ENCODE measurements around the gene DMKN. TPM values are rescaled to one million over a fixed set of nuclear protein-coding genes. Genes with fewer than 3 reads are reported as not detected.
A peak's percentile ranks its signal among the peaks of the same experiment; 100 is the strongest.
"Not testable (repeated sequence)": the region's sequence is repeated elsewhere in the genome, so short reads cannot be mapped to it uniquely, and the experiment has no call there.

DMKN gene
- total and polyA plus RNA-seq, 12 donors = 2.0 to 32.2 (median 8.0) TPM

DNA sequence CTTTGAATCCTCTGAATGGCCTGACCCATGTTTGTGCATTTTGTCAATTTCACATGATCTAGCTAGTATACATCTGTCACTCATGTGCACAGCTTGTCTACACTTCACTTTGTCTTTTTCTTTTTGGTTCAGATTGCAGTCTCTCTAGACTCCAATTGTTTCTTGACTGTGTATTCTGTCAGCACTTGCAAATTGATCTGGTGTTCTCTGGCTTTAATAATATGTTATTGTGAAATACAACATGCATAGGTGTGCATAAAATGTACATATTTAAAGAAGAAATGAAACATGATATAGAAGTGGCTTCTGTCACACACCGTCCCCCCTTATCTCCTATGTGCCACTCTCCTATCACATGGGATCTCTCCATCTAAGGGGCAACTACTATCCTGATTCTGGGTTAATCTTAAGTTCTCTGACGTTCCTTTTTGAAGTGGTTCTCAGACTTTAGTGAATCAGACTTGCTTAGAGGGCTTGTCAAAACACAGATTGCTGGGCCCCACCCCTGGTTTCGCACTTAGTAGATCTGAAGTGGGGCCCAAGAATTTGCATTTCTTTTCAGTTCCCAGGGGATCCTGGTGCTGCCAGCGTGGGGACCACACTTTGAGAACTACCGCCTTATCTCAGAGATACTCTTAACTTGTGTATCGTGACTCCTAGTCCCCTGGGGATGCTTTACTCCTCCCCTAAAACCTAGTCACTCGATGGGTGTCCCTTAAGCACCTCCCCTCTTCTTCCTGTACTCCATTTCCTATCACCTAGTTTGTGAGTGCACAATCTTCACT lies 29.0 kb downstream of the DMKN start:
- no peaks in the 10 kb centered on the region for H3K4me1 ChIP-seq
- WGBS, 2 donors = 52 to 53% methylated on average over 7 of the region's 7 CpGs
- H3K27me3 ChIP-seq = peaks cover 0 to 15% (median 10%) of the 10 kb centered on the region in 7 donors
- H3K27ac ChIP-seq = no peak overlapping the region
- H3K36me3 ChIP-seq = no peaks in the 10 kb centered on the region
- no peak overlapping the region for H3K4me3 ChIP-seq
- DNase-seq = no peak
- no peak for ATAC-seq
- TF ChIP-seq, protein P1, sequence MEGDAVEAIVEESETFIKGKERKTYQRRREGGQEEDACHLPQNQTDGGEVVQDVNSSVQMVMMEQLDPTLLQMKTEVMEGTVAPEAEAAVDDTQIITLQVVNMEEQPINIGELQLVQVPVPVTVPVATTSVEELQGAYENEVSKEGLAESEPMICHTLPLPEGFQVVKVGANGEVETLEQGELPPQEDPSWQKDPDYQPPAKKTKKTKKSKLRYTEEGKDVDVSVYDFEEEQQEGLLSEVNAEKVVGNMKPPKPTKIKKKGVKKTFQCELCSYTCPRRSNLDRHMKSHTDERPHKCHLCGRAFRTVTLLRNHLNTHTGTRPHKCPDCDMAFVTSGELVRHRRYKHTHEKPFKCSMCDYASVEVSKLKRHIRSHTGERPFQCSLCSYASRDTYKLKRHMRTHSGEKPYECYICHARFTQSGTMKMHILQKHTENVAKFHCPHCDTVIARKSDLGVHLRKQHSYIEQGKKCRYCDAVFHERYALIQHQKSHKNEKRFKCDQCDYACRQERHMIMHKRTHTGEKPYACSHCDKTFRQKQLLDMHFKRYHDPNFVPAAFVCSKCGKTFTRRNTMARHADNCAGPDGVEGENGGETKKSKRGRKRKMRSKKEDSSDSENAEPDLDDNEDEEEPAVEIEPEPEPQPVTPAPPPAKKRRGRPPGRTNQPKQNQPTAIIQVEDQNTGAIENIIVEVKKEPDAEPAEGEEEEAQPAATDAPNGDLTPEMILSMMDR (IDR thresholded peaks at IDR 0.05) = no peak
- H3K9me3 ChIP-seq = no peaks in the 10 kb centered on the region
- intact Hi-C loops (cut with DNase I) = no loop called here

DNA sequence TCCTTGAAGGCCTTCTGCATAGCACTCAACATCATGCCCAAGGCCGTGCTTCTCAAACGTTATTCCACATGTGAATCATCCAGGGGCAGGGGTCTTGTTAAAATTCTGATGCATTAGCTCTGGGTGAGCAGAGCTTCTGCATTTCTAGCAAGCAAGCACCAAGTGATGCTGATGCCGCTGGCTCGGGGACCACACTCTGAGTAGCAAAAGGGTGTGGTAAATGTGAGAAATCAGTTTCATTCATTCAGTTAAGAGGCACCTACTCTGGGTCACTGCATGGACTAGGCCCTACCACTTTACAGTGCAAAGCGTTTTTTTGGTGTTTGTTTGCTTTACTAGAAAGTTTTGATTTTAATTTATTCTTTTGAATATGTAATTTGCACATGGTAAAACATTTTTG lies 30.4 kb downstream of the DMKN start:
- intact Hi-C loops (cut with DNase I) = no loop called here
- Histone ChIP-seq H3K27ac (no peak overlapping the region), H3K4me3 (no peak overlapping the region), H3K36me3 (no peaks in the 10 kb centered on the region), H3K27me3 (peaks cover 0 to 7% (median 2%) of the 10 kb centered on the region in 7 donors), H3K9me3 (no peaks in the 10 kb centered on the region), H3K4me1 (no peaks in the 10 kb centered on the region)
- TF ChIP-seq, protein P1 (IDR thresholded peaks at IDR 0.05) = no peak
- ATAC-seq (no peak), DNase-seq (no peak)
- 81 to 90% methylated on average over 5 of the region's 5 CpGs for WGBS, 2 donors

DNA sequence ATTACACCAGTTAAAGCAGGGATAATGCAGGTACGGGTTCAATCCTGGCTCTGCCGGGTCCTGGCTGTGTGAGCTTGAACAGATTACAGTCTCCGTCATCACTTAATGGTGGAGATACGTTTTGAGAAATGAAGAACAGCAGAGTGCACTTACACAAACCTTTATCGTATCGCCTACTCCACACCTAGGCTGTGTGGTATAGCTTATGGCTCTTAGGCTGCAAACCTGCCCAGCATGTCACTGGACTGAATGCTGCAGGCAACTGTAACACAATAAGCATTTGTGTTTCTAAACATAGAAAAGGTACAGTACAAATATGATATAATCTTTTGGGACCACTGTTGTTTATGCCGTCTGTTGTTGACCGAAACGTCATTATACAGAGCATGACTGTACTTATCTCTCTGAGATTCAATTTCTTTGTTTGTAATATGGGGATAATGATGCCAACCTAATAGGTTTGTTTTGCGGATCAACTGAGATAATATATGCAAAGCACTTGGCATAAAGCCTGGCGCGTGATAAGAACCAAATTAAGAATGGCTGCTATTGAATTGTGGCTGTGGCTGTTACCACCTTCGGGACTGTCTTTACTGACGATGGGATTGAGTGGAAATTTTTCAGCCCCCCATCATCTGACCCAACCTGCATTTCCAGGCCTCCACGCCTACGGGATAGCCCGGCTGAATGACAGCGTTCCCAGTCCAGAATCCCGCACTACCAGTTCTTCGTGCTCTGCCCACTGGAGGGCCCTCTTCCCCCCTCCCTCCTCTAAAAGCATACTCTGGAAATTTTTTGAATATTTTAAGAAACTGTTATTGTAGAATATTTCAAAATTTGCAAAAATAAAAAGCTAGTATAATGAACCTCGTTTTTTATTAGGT lies 34.4 kb downstream of the DMKN start:
- DNase-seq (no peak), ATAC-seq (no peak)
- TF ChIP-seq, protein P1 (IDR thresholded peaks at IDR 0.05) = peak in 1 of 9 donors; percentile 5
- 50 to 59% methylated on average over 21 of the region's 21 CpGs for WGBS, 2 donors
- Histone ChIP-seq H3K27me3 (no peaks in the 10 kb centered on the region), H3K4me1 (no peaks in the 10 kb centered on the region), H3K36me3 (no peaks in the 10 kb centered on the region), H3K4me3 (no peak overlapping the region), H3K9me3 (no peaks in the 10 kb centered on the region), H3K27ac (no peak overlapping the region)
- intact Hi-C loops (cut with DNase I) = no loop called here

DNA sequence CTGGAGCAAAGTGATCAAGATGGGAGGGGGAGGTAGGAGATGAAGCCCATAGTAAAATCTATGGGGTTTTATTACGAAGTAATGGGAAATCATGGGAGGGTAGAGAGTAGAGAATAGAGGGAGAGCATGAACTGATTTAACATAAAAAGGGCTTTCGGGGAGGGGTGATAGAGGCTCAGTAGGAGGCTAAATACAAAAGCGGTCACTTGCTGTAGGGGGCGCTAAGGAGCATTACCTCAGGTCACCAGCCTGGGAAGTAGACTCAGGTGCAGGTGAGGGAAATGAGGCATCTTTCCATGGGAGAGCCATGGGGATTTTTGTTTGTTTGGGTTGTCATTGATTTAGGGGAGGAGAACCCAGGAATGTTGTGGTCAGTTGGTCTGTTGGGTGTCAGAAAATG lies 37.3 kb downstream of the DMKN start:
- ATAC-seq = no peak
- Histone ChIP-seq H3K9me3 (no peaks in the 10 kb centered on the region), H3K36me3 (no peaks in the 10 kb centered on the region), H3K4me3 (no peak overlapping the region), H3K27ac (no peak overlapping the region), H3K4me1 (no peaks in the 10 kb centered on the region), H3K27me3 (no peaks in the 10 kb centered on the region)
- intact Hi-C loops (cut with DNase I) = no loop called here
- TF ChIP-seq, protein P1 (IDR thresholded peaks at IDR 0.05) = no peak
- DNase-seq = no peak
- 48 to 66% methylated on average over 4 of the region's 4 CpGs for WGBS, 2 donors

DNA sequence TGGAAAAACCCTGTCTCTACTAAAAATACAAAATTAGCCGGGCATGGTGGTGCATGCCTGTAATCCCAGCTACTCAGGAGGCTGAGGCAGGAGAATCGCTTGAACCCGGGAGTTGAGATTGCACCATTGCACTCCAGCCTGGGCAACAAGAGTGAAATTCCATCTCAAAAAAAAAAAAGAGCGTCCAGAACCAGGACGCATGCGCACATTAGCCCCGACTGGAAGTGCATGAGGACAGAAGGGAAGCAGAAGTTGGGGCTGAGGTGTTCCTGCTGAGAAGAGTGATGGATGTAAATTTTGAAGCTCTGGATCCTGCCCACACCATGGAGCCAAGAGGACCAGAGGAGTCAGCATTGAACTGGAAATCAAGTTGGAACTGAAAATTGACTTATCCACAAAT lies 38.9 kb downstream of the DMKN start:
- not testable (repeated sequence) for H3K4me3 ChIP-seq, DNase-seq, ATAC-seq, H3K36me3 ChIP-seq, H3K9me3 ChIP-seq, H3K27me3 ChIP-seq, H3K4me1 ChIP-seq, H3K27ac ChIP-seq
- 88 to 93% methylated on average over 7 of the region's 7 CpGs for WGBS, 2 donors
- intact Hi-C loops (cut with DNase I) = loop anchor here in 2 of 10 donors (5.0 kb wide), 2 partner anchors 52 to 122 kb away; no protein-coding TSS in a partner anchor

Measured in heart right ventricle (tissue), 16 donors.